Adipocyte (in vitro differentiated cells): ENCODE results near the gene DOK6.

Experiments
- DNase-seq: peaks from one replicate; pipeline ENCODE4 v3.0.0-alpha.2; 2015; ENCODE audit warnings: low read depth
- H3K27me3 ChIP-seq: replicated peaks from 2 replicates; pipeline ENCODE4 v1.7.0; 2013; ENCODE audit warnings: mild to moderate bottlenecking, low read length, moderate library complexity; ENCODE audit not compliant: control insufficient read depth, insufficient read depth
- H3K36me3 ChIP-seq: 2 replicates; pipeline ENCODE4 v1.7.0; 2013; ENCODE audit warnings: low read length, mild to moderate bottlenecking, moderate library complexity; ENCODE audit not compliant: control insufficient read depth, insufficient read depth, severe bottlenecking
- H3K4me1 ChIP-seq: 2 replicates; pipeline ENCODE4 v1.7.0; 2013; ENCODE audit warnings: mild to moderate bottlenecking, low read length, moderate library complexity; ENCODE audit not compliant: control insufficient read depth, insufficient read depth
- H3K4me3 ChIP-seq: 2 replicates; pipeline ENCODE4 v1.7.0; 2013; ENCODE audit warnings: mild to moderate bottlenecking, low read length, moderate library complexity
- H3K9ac ChIP-seq: 2 replicates; pipeline ENCODE4 v1.7.0; 2013; ENCODE audit warnings: mild to moderate bottlenecking, low read length, moderate library complexity
- H3K9me3 ChIP-seq: 2 replicates; pipeline ENCODE4 v1.7.0; 2013; ENCODE audit warnings: mild to moderate bottlenecking, low read length, moderate library complexity; ENCODE audit not compliant: control insufficient read depth

DOK6 gene

DNA sequence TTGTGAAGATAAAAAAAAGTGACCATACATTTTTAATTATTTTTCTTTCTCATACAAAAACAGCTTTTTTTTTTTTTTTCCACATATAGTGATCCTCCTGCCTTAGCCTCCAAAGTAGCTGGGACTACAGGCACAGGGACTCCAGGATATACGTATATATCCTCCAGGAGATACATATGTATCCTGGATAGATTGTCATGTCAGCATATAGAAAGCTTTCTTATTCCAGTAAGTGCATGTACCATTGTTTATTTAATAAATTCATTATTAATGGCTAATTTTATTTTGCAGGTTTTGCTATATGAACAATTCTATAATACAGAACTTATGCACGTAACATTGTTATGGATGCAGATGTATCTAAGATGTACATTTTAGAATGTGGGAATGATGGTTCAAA is 138.7 kb downstream of the DOK6 start:
- Histone ChIP-seq H3K4me1 (no peaks in the 10 kb centered on the region), H3K27me3 (no peaks in the 10 kb centered on the region), H3K36me3 (no peaks in the 10 kb centered on the region), H3K9ac (no peak overlapping the region), H3K9me3 (no peaks in the 10 kb centered on the region), H3K4me3 (no peak overlapping the region)
- DNase-seq = no peak

DNA sequence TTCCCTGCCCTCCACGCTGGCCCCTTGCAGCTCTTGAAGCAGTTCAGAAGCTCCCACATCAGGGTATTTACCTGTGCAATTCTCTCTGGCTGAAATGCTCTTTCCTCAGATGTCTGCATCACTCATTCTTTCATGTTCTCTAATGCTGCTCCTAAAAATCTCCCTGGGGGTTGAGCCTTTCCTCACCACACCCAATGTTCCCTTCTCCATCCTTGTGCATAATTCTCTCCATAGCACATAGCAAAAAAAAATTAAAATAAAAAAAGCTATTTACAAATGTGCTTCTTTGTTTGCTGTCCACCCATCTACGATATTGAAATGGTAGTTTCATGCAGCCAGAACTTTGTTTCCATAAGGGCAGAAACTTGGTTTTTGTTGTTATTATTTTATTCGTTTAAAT is 155.5 kb downstream of the DOK6 start:
- Histone ChIP-seq H3K4me3 (no peak overlapping the region), H3K9ac (no peak overlapping the region)
- DNase-seq = no peak

DNA sequence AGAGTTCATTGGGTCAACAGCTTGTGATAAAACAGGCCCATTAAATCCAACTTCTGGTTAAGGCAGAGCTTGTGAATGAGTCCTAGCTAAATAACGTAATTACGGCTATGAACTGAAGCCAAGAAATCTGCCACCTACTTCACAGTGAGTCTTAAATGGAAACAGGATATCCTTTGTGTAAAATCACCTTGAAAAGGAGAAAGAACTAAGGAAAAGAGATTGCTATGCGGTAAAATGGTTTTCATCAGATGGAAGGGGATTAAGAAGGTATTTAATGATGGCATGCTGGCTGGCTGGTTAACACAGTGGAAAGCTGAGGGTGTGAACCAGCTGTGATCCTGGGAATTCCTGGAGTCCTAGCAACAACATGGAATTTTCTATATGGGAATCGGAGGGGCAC is 156.6 kb downstream of the DOK6 start:
- H3K4me3 ChIP-seq = no peak overlapping the region
- no peak overlapping the region for H3K9ac ChIP-seq
- H3K4me1 ChIP-seq = no peaks in the 10 kb centered on the region
- peaks cover 4% of the 10 kb centered on the region for H3K9me3 ChIP-seq
- no peak for DNase-seq
- H3K36me3 ChIP-seq = no peaks in the 10 kb centered on the region
- H3K27me3 ChIP-seq = no peaks in the 10 kb centered on the region

More for the DNA sequence above, 155.5 kb downstream of the DOK6 start:
- H3K36me3 ChIP-seq = no peaks in the 10 kb centered on the region
- H3K27me3 ChIP-seq = no peaks in the 10 kb centered on the region
- peaks cover 4% of the 10 kb centered on the region for H3K9me3 ChIP-seq
- H3K4me1 ChIP-seq = no peaks in the 10 kb centered on the region

DNA sequence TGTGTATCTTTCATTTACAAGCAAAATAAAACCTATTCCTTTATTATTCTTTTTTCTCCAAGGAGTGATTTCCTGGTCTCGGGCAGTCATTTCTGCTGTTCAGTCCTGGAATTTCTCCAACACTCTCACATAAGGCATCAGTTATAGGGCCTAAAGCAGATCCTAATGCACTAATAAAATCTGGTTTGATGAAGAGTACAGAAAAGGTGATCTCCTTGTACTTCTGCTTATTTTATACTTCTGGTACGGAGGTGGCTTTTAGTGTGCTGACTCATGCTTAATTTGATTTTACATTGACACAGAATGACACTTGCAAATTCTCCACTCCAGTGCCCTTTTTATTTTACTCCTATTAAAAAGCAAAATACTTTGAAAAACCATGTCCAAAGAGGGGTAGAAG is 157.4 kb downstream of the DOK6 start:
- no peaks in the 10 kb centered on the region for H3K4me1 ChIP-seq
- no peak overlapping the region for H3K9ac ChIP-seq
- H3K27me3 ChIP-seq = no peaks in the 10 kb centered on the region
- peaks cover 4% of the 10 kb centered on the region for H3K9me3 ChIP-seq
- H3K4me3 ChIP-seq = no peak overlapping the region
- DNase-seq = no peak
- no peaks in the 10 kb centered on the region for H3K36me3 ChIP-seq

DNA sequence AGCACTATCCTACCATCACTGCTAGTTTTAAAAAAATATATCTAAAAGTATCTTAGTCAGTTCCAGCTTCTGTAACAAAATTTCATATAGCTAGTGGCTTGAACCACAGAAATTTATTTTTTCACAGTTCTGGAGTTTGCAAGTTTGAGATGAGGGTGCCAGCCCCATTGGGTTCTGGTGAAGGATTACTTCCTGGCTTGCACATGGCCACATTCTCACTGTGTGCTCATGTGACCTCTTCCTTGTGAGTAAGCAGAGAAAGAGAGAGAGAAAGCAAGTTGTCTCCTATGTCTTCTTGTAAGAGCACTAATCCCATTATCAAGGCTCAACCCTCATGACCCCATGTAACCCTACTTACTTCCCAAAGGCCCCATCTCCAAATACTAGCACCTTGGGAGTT is 158.9 kb downstream of the DOK6 start:
- Histone ChIP-seq H3K9ac (no peak overlapping the region), H3K4me1 (no peaks in the 10 kb centered on the region), H3K36me3 (no peaks in the 10 kb centered on the region), H3K9me3 (no peaks in the 10 kb centered on the region), H3K27me3 (no peaks in the 10 kb centered on the region), H3K4me3 (no peak overlapping the region)
- DNase-seq = no peak

DNA sequence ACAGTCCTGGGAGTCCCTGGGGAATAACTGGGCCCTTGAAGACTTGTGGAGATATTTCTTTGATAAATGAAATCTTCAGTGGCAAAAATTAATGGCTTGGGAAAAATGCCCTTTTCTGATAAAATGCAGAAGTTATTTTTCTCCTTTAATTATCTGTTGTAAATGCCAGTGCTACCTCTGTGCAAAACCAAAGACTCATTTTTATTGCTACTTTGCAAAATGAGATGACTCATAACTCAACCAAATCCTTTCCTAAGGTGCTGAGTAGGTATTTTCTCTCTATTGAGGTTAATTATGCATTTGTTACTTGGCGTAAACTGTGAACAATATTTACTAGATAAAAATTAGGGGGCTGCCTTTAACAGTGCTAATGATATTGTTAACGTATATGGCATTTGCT is 163.9 kb downstream of the DOK6 start:
- no peak for DNase-seq
- no peak overlapping the region for H3K9ac ChIP-seq
- no peaks in the 10 kb centered on the region for H3K4me1 ChIP-seq
- H3K36me3 ChIP-seq = no peaks in the 10 kb centered on the region
- H3K9me3 ChIP-seq = no peaks in the 10 kb centered on the region
- no peak overlapping the region for H3K4me3 ChIP-seq
- H3K27me3 ChIP-seq = no peaks in the 10 kb centered on the region

DNA sequence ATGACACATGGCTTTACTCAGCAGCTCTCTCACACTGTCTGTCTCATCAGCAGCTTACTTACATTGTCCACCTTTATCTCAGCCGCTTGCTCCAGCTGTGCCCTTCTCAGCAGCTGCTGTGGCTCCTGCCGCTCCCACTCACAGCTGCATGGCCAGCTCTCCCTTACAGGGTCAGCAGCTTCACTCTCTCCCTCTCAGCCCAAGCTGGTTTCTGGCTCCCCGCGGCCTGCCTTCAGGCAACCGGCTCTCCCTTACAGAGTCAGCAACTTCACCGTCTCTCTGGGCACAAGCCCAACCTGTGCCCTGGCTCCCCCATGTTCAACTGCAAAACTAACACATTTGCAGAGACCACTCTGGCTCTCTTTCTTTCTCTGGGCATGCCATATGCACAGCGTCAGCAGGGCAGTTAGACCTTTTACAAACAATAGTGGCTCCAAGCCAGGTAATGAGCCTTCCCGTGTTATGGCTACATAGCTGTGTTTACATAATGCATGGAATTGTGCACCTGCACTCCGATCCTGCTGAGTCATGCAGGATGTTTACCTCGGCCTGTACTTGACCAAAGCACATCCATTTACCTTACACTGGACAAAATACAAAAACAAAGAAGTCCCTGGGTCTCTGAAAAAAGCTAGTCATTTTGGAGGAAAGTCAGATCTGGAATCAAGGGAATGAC is 167.3 kb downstream of the DOK6 start:
- Histone ChIP-seq H3K4me3 (no peak overlapping the region), H3K36me3 (no peaks in the 10 kb centered on the region), H3K4me1 (no peaks in the 10 kb centered on the region), H3K9ac (no peak overlapping the region), H3K27me3 (no peaks in the 10 kb centered on the region), H3K9me3 (peaks cover 8% of the 10 kb centered on the region)
- no peak for DNase-seq

DNA sequence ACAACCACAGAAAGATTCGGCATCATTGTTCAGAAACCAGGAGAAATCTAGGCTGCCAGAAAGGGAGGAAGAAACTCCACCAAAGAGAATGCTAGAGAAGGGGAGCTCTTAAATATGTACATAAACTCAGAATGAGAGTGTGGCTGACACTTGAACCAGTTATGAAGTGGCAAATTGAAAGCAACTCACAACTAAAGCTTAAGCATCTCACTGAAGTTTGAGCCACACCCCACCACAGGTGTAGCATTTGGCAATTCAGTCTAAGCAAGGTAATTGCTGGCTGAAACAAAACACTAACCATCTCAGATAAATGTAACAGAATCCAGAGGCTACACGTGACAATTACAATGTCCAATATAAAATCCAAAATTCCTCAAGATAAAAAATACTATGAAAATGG is 168.4 kb downstream of the DOK6 start:
- peaks cover 6% of the 10 kb centered on the region for H3K4me1 ChIP-seq
- H3K36me3 ChIP-seq = no peaks in the 10 kb centered on the region
- no peaks in the 10 kb centered on the region for H3K27me3 ChIP-seq
- H3K4me3 ChIP-seq = no peak overlapping the region
- H3K9ac ChIP-seq = no peak overlapping the region
- peaks cover 8% of the 10 kb centered on the region for H3K9me3 ChIP-seq
- DNase-seq = no peak

DNA sequence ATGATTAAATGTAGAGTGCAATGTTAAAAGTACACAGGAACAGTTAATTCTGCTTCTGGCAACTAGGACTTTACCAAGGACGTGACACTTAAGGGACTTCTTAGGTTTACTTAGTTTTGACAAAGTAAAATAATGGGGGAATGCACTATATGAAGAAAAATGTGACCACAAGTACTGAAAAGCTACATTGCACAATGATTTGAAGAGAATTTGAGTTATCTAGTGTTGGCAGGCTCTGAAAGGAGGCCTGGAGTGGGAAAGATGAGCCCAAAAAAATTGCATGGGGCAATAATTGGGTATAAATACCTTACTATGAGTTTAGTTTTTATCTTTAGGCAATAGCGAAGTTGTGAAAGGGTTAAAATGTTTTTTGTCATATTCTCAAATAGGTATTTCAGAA is 173.7 kb downstream of the DOK6 start:
- peak; percentile 86 for DNase-seq
- H3K27me3 ChIP-seq = no peaks in the 10 kb centered on the region
- H3K36me3 ChIP-seq = no peaks in the 10 kb centered on the region
- H3K9me3 ChIP-seq = peaks cover 8% of the 10 kb centered on the region
- no peak overlapping the region for H3K4me3 ChIP-seq
- peaks cover 15% of the 10 kb centered on the region for H3K4me1 ChIP-seq
- no peak overlapping the region for H3K9ac ChIP-seq

DNA sequence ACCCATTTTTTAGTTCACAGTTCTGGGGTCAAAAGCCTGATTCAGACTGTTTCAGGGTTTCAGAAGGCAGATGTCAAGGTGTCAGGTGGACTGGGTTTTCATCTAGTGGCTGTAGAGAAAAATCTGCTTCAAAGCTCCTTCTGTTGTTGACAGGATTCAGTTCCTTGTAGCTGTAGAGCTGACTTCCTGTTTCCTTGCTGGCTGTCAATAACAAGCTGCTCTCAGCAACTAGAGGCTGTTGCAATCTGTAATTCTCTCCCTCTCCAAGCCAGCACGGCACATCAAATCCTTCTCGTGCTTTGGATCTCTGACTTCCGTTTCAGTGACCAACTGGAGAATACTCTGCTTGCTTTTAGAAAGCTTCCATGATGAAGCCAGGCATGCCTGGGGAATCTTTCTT is 179.4 kb downstream of the DOK6 start:
- DNase-seq = peak; percentile 51
- no peaks in the 10 kb centered on the region for H3K4me1 ChIP-seq
- no peak overlapping the region for H3K9ac ChIP-seq
- no peaks in the 10 kb centered on the region for H3K36me3 ChIP-seq
- H3K9me3 ChIP-seq = no peaks in the 10 kb centered on the region
- H3K4me3 ChIP-seq = no peak overlapping the region
- H3K27me3 ChIP-seq = no peaks in the 10 kb centered on the region

DNA sequence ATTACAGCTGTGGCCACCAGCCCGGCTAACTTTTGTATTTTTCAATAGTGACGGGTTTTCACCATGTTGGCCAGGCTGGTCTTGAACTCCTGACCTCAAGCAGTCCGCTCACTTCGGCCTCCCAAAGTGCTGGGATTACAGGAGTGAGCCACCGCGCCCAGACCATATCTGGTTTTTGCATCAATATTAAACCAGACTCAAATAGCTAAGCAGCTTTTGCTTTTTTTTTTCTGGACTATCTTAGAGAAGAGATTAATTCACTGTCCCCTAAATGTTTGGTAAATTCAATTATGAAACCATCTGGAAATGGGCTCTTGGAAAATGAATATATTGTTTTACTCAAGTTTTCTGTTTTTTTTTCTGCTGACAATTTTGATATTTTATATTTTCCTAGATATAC is 183.7 kb downstream of the DOK6 start:
- DNase-seq = no peak
- Histone ChIP-seq H3K36me3 (no peaks in the 10 kb centered on the region), H3K4me3 (no peak overlapping the region), H3K4me1 (no peaks in the 10 kb centered on the region), H3K9me3 (no peaks in the 10 kb centered on the region), H3K27me3 (no peaks in the 10 kb centered on the region), H3K9ac (no peak overlapping the region)

DNA sequence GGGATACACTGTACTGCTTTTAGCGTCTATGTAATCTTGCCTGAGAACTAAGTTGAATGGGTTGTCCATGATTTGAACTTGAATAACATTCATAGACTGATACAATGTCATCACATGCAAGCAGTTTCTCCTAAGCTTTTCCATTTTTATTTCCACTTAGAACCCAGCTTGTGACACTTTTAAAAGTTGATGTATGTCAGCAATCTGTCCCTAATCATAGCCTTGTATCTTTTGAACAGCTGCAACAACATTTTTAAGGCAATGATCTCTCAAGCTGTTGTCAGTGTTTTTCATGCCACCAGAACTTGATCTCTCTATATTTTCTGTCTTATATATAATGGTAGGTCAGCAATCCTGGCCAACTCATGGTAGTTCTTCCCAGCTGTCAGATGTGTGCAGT is 185.0 kb downstream of the DOK6 start:
- Histone ChIP-seq H3K9me3 (no peaks in the 10 kb centered on the region), H3K27me3 (no peaks in the 10 kb centered on the region), H3K36me3 (no peaks in the 10 kb centered on the region), H3K4me3 (no peak overlapping the region), H3K9ac (no peak overlapping the region), H3K4me1 (no peaks in the 10 kb centered on the region)
- no peak for DNase-seq
